PC-9 (cell line): ENCODE data around the gene UBAC1. TPM values are rescaled to one million over a fixed set of nuclear protein-coding genes. Genes with fewer than 3 reads are reported as not detected.

ENCODE experiments used
- BruUV-seq: library from RNA; stranded (reverse); fragments of 400-500 nt; replicated peaks from 2 replicates; lab custom pipeline; 2021; lab: Mats Ljungman, UMichigan
- CTCF ChIA-PET: fragments of 300-600 bp; sonication (Branson Sonifier 250); formaldehyde crosslinking; loops from one replicate; lab custom pipeline; 2022; ENCODE audit warnings: antibody characterized with exemption; lab: Charles Lee
- POLR2A ChIA-PET: fragments of 300-600 bp; sonication (Branson Sonifier 250); formaldehyde crosslinking; loops from one replicate; lab custom pipeline; 2022; ENCODE audit warnings: antibody characterized with exemption; ENCODE audit not compliant: unreplicated experiment; lab: Charles Lee
- DNase-seq, 2 experiments: peaks; one replicate each; pipeline versions ENCODE4 v3.0.0 to v3.0.0-alpha.2; 2015 to 2022; ENCODE audit warnings: mixed read lengths in 1 of 2
- H2AFZ ChIP-seq: fragments of 200-600 bp; sonication (generic); 2 replicates; pipeline ENCODE4 v1.8.1; 2017; ENCODE audit warnings: antibody characterized with exemption
- H3F3A ChIP-seq: fragments of 200-600 bp; sonication (generic); 2 replicates; pipeline ENCODE4 v1.8.1; 2017; ENCODE audit warnings: antibody characterized with exemption, mild to moderate bottlenecking, low read depth; ENCODE audit not compliant: insufficient read depth
- H3K27ac ChIP-seq: fragments of 200-600 bp; sonication (generic); 2 replicates; pipeline ENCODE4 v1.6.1; 2016; ENCODE audit warnings: mixed run types
- H3K27me3 ChIP-seq: fragments of 200-600 bp; sonication (generic); 2 replicates; pipeline ENCODE4 v1.6.1; 2016; ENCODE audit warnings: low read depth, mixed run types; ENCODE audit not compliant: insufficient read depth
- H3K36me3 ChIP-seq: fragments of 200-600 bp; sonication (generic); 2 replicates; pipeline ENCODE4 v1.6.1; 2016; ENCODE audit warnings: low read depth, mixed run types
- H3K4me1 ChIP-seq: fragments of 200-600 bp; sonication (generic); replicated peaks from 2 replicates; pipeline ENCODE4 v1.6.1; 2016; ENCODE audit warnings: mixed run types; ENCODE audit not compliant: insufficient read depth
- H3K4me2 ChIP-seq: fragments of 200-600 bp; sonication (generic); 2 replicates; pipeline ENCODE4 v1.6.1; 2017; ENCODE audit warnings: mixed run types
- H3K4me3 ChIP-seq: fragments of 200-600 bp; sonication (generic); 2 replicates; pipeline ENCODE4 v1.6.1; 2016; ENCODE audit warnings: mixed run types
- H3K79me2 ChIP-seq: fragments of 200-600 bp; sonication (generic); 2 replicates; pipeline ENCODE4 v1.6.1; 2017; ENCODE audit warnings: low read depth, mixed run types
- H3K9me2 ChIP-seq: fragments of 200-600 bp; sonication (generic); 2 replicates; pipeline ENCODE4 v1.8.1; 2017; ENCODE audit warnings: mild to moderate bottlenecking; ENCODE audit not compliant: insufficient read depth
- H3K9me3 ChIP-seq: fragments of 200-600 bp; sonication (generic); 2 replicates; pipeline ENCODE4 v1.8.1; 2016; ENCODE audit warnings: low read depth; ENCODE audit not compliant: insufficient read depth
- H4K20me1 ChIP-seq: fragments of 200-600 bp; sonication (generic); 2 replicates; pipeline ENCODE4 v1.8.1; 2017; ENCODE audit not compliant: insufficient read depth
- EZH2 ChIP-seq: fragments of 200-600 bp; sonication (generic); IDR thresholded peaks from 2 replicates; pipeline ENCODE4 v1.8.0; 2017; ENCODE audit warnings: antibody characterized with exemption, low read depth
- intact Hi-C: fragments of 100-400 bp; cut with micrococcal nuclease; formaldehyde crosslinking; loops from one replicate; pipeline ENCODE4 v1.10.0; 2022; ENCODE audit not compliant: unreplicated experiment
- total RNA-seq: library from RNA; stranded (reverse); gene quantifications from 2 replicates; pipeline ENCODE4 v1.2.3, GENCODE V29; 2021
- TF ChIP-seq, protein P1 (sequence below): fragments of 200-600 bp; sonication (generic); conservative IDR thresholded peaks from 2 replicates; pipeline ENCODE4 v1.6.1; 2017; ENCODE audit warnings: mixed run types, antibody characterized with exemption, mild to moderate bottlenecking, moderate library complexity

UBAC1 gene
- total RNA-seq, 1 experiment from 2014 or later, result 27.6 TPM

DNA sequence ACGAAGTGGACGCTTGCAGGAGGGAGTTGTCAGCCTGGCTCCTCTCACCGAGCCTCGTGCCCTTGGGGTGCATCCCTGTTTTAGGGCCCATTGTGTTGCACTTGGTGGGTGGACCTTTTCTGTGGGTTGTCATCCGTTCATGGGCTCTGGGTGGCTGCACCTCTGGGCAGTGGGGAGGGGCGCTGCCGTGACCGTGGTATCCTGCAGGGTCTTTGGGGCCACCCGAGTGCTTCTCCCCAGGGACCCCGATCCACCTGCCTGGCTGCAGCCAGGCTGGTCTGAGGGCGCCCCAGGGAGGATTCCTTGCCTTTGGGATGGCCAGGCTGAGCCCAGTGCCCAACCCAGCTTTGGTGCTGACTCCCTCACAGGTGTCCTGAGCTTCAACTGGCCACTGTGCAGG, 41.0 kb upstream of the UBAC1 start:
- H3K4me1 ChIP-seq, result no peaks in the 10 kb centered on the region
- DNase-seq, result no peak
- no peak overlapping the region for H3K4me3 ChIP-seq
- no peaks in the 10 kb centered on the region for H3K36me3 ChIP-seq
- H3K4me2 ChIP-seq, result no peak overlapping the region
- no peak overlapping the region for H2AFZ ChIP-seq
- H3F3A ChIP-seq, result no peaks in the 10 kb centered on the region
- TF ChIP-seq, protein P1, sequence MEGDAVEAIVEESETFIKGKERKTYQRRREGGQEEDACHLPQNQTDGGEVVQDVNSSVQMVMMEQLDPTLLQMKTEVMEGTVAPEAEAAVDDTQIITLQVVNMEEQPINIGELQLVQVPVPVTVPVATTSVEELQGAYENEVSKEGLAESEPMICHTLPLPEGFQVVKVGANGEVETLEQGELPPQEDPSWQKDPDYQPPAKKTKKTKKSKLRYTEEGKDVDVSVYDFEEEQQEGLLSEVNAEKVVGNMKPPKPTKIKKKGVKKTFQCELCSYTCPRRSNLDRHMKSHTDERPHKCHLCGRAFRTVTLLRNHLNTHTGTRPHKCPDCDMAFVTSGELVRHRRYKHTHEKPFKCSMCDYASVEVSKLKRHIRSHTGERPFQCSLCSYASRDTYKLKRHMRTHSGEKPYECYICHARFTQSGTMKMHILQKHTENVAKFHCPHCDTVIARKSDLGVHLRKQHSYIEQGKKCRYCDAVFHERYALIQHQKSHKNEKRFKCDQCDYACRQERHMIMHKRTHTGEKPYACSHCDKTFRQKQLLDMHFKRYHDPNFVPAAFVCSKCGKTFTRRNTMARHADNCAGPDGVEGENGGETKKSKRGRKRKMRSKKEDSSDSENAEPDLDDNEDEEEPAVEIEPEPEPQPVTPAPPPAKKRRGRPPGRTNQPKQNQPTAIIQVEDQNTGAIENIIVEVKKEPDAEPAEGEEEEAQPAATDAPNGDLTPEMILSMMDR, result no peak
- no peak for TF ChIP-seq EZH2
- no TSS peak for BruUV-seq
- intact Hi-C loops, result no loop called here
- POLR2A ChIA-PET, result no interaction called here
- H3K79me2 ChIP-seq, result no peaks in the 10 kb centered on the region
- no peak overlapping the region for H3K27ac ChIP-seq
- no peaks in the 10 kb centered on the region for H3K9me3 ChIP-seq
- CTCF ChIA-PET, result no interaction called here
- no peaks in the 10 kb centered on the region for H3K9me2 ChIP-seq
- no peaks in the 10 kb centered on the region for H4K20me1 ChIP-seq
- H3K27me3 ChIP-seq, result no peaks in the 10 kb centered on the region

DNA sequence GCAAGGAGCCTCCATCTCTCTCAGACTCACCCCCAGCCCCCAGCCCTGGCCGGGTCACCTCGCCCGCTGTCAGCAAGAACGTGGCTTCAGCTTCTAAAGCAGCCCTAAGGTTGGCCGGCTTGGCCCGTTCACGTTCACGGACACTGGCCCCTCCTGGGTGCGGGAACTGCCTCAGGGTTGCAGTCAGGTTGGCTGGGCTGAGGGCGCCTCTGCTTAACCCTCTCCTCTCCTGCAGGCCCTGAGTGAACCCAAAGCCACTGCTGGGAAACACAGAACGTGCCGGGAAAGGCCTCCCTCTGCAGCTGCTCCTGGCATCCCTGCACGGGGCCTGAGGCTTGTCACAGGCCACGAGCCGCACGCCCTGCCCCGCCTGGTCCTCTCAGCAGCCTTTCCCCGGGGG, 40.1 kb upstream of the UBAC1 start:
- BruUV-seq, result no TSS peak
- intact Hi-C loops, result no loop called here
- no peaks in the 10 kb centered on the region for H3K4me1 ChIP-seq
- H3K9me3 ChIP-seq, result no peaks in the 10 kb centered on the region
- H3F3A ChIP-seq, result no peaks in the 10 kb centered on the region
- H3K79me2 ChIP-seq, result no peaks in the 10 kb centered on the region
- H3K27me3 ChIP-seq, result no peaks in the 10 kb centered on the region
- POLR2A ChIA-PET, result no interaction called here
- DNase-seq, result no peak
- H3K27ac ChIP-seq, result no peak overlapping the region
- no peak for TF ChIP-seq EZH2
- TF ChIP-seq, protein P1, result no peak
- no peaks in the 10 kb centered on the region for H3K36me3 ChIP-seq
- no peak overlapping the region for H3K4me2 ChIP-seq
- CTCF ChIA-PET, result interaction anchor here (0.6 kb wide), 1 partner anchor 33 kb away, joined by 3 read pairs; no protein-coding TSS in a partner anchor
- no peak overlapping the region for H3K4me3 ChIP-seq
- H4K20me1 ChIP-seq, result no peaks in the 10 kb centered on the region
- no peaks in the 10 kb centered on the region for H3K9me2 ChIP-seq
- H2AFZ ChIP-seq, result no peak overlapping the region

DNA sequence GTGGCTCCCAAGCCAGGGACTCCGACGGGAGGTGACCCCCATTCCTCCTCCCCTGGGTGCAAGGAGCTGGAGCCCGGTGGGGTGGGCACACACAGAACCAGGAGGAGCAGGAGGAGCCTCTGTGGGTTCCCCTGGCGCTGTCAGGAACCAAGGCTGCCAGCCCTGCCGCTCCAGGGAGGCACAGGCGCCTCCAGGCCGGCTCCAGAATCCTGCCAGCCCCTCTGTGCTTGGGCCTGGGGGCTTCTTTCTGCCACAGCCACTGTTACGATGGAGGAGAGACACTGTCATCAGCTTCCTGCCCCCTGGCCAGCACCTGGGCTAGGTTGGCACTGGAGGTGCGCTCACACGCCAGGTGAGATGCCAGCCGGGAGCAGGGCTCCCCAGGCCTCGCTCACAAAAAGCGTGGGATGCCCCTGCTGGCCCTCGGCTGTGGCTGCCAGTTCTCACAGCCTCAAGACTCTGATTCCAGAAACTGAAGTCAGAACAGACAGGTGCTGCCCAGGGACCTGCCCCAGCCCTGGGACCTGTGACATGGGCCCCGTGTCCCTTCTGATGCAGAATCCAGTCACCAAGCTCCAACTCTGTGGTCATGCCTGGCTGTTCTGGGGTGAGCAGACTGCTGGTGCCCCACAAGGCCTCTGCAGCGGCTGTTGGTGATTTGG, 37.4 kb upstream of the UBAC1 start:
- no peaks in the 10 kb centered on the region for H3K4me1 ChIP-seq
- H3K27me3 ChIP-seq, result no peaks in the 10 kb centered on the region
- no peaks in the 10 kb centered on the region for H3K9me2 ChIP-seq
- intact Hi-C loops, result no loop called here
- BruUV-seq, result no TSS peak
- H4K20me1 ChIP-seq, result no peaks in the 10 kb centered on the region
- ChIA-PET POLR2A (no interaction called here), CTCF (no interaction called here)
- no peak for DNase-seq
- no peaks in the 10 kb centered on the region for H3K79me2 ChIP-seq
- no peak overlapping the region for H3K27ac ChIP-seq
- no peak overlapping the region for H3K4me2 ChIP-seq
- no peaks in the 10 kb centered on the region for H3F3A ChIP-seq
- H2AFZ ChIP-seq, result no peak overlapping the region
- TF ChIP-seq, protein P1, result no peak
- no peak for TF ChIP-seq EZH2
- no peak overlapping the region for H3K4me3 ChIP-seq
- no peaks in the 10 kb centered on the region for H3K9me3 ChIP-seq
- H3K36me3 ChIP-seq, result no peaks in the 10 kb centered on the region
